Hematopoietic multipotent progenitor cell treated with erythropoietin and hydrocortisone succinate and interleukin-3 and kit ligand, for 6 days (in vitro differentiated cells): ENCODE results near the gene NKD1.

ENCODE experiments used
- DNase-seq: peaks from one replicate; pipeline ENCODE4 v3.0.0-alpha.2; 2015

Gene NKD1

GRCh38 chr16:50697881-50698767, 149.9 kb downstream of the NKD1 start:
- DNase-seq = no peak
